ENCODE results near the gene ARID3C. TPM values are rescaled to one million over a fixed set of nuclear protein-coding genes. Genes with fewer than 3 reads are reported as not detected.

The ARID3C gene
- total RNA-seq, 1 donor from 2014 or later = 4.7 TPM

DNA sequence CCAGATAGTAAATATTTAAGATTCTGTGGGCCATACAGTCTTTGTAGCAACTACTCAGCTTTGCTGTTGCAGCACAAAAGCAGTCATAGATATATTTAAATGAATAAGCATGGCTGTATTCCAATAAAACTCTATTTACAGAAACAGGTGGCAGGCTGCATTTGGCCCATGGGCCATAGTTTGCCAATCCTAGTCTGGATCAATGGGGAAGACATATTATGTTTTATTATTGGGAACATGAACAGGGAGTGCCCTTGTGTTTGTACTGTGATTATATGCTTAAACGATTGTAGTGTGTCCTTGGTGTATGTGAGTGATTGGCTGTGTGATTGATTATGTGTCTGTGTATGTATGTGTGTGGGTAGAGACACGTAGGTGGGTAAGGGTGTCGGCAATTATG lies 45.6 kb upstream of the ARID3C start:
- H3K9me3 Mint-ChIP-seq = no peaks in the 10 kb centered on the region
- no peak for DNase-seq (ENCODE audit: low spot score)

DNA sequence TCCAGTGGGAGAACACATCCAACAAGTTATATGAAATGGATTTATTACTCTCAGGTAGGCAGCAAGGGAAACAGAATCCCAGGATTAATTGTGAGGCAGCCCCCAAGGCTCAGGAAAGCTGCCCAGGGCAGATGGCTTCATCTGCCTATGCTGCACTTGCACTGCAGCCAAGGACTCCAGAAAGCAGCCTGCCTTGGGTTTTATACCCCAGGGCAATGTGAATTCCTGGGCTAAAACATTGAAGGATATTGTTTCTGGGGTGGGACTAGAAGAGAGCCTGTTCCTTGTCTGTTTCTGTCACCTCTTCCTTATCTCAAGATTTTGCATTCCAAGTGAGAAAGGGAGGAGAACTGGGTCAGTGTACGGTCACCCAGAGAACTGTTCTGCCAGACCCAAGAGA lies 42.4 kb upstream of the ARID3C start:
- H3K4me1 Mint-ChIP-seq = peaks cover 8% of the 10 kb centered on the region
- H3K9me3 Mint-ChIP-seq = peaks cover 4% of the 10 kb centered on the region
- no peak overlapping the region for H3K4me2 ChIP-seq
- H3K27ac Mint-ChIP-seq = no peak overlapping the region
- peaks cover 3% of the 10 kb centered on the region for H3K4me1 ChIP-seq
- H3K4me3 ChIP-seq = no peak overlapping the region
- H3K27me3 Mint-ChIP-seq (ENCODE audit: insufficient read depth, low read depth) = peaks cover 2% of the 10 kb centered on the region
- no peak for DNase-seq (ENCODE audit: low spot score)
- peaks cover 14% of the 10 kb centered on the region for H3K79me2 ChIP-seq (ENCODE audit: low read depth)
- H3K27me3 ChIP-seq = no peaks in the 10 kb centered on the region
- TF ChIP-seq, protein P1, sequence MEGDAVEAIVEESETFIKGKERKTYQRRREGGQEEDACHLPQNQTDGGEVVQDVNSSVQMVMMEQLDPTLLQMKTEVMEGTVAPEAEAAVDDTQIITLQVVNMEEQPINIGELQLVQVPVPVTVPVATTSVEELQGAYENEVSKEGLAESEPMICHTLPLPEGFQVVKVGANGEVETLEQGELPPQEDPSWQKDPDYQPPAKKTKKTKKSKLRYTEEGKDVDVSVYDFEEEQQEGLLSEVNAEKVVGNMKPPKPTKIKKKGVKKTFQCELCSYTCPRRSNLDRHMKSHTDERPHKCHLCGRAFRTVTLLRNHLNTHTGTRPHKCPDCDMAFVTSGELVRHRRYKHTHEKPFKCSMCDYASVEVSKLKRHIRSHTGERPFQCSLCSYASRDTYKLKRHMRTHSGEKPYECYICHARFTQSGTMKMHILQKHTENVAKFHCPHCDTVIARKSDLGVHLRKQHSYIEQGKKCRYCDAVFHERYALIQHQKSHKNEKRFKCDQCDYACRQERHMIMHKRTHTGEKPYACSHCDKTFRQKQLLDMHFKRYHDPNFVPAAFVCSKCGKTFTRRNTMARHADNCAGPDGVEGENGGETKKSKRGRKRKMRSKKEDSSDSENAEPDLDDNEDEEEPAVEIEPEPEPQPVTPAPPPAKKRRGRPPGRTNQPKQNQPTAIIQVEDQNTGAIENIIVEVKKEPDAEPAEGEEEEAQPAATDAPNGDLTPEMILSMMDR (IDR thresholded peaks at IDR 0.05) = no peak
- TF ChIP-seq EZH2 (IDR thresholded peaks at IDR 0.05) (no peak), EZH2phosphoT487 (IDR thresholded peaks at IDR 0.05) (no peak)
- H3K9me3 ChIP-seq (ENCODE audit: low read depth) = no peaks in the 10 kb centered on the region
- H3K36me3 Mint-ChIP-seq = peaks cover 19% of the 10 kb centered on the region
- H3K9ac ChIP-seq = no peak overlapping the region
- no peaks in the 10 kb centered on the region for H3K36me3 ChIP-seq
- no peak overlapping the region for H3K4me3 Mint-ChIP-seq
- no peak overlapping the region for H3K27ac ChIP-seq
- no peaks in the 10 kb centered on the region for H4K20me1 ChIP-seq (ENCODE audit: low read depth)
- H2AFZ ChIP-seq (replicated peaks) = no peak overlapping the region
- no peaks in the 10 kb centered on the region for H3F3A ChIP-seq (ENCODE audit: low read depth)

More for the DNA sequence above, 45.6 kb upstream of the ARID3C start:
- no peak overlapping the region for H3K9ac ChIP-seq
- no peaks in the 10 kb centered on the region for H3F3A ChIP-seq (ENCODE audit: low read depth)
- Mint-ChIP-seq H3K4me1 (peaks cover 6% of the 10 kb centered on the region), H3K4me3 (no peak overlapping the region), H3K27ac (no peak overlapping the region), H3K36me3 (peaks cover 6% of the 10 kb centered on the region), H3K27me3 (ENCODE audit: insufficient read depth, low read depth) (peaks cover 7% of the 10 kb centered on the region)
- H3K4me3 ChIP-seq = no peak overlapping the region
- no peaks in the 10 kb centered on the region for H3K36me3 ChIP-seq
- no peak overlapping the region for H3K4me2 ChIP-seq
- H3K9me3 ChIP-seq (ENCODE audit: low read depth) = no peaks in the 10 kb centered on the region
- H3K79me2 ChIP-seq (ENCODE audit: low read depth) = no peaks in the 10 kb centered on the region
- no peaks in the 10 kb centered on the region for H4K20me1 ChIP-seq (ENCODE audit: low read depth)
- no peak overlapping the region for H2AFZ ChIP-seq (replicated peaks)
- no peak overlapping the region for H3K27ac ChIP-seq
- no peaks in the 10 kb centered on the region for H3K27me3 ChIP-seq
- no peaks in the 10 kb centered on the region for H3K4me1 ChIP-seq
- TF ChIP-seq, protein P1 (IDR thresholded peaks at IDR 0.05) = no peak
- TF ChIP-seq EZH2 (IDR thresholded peaks at IDR 0.05) (no peak), EZH2phosphoT487 (IDR thresholded peaks at IDR 0.05) (no peak)

DNA sequence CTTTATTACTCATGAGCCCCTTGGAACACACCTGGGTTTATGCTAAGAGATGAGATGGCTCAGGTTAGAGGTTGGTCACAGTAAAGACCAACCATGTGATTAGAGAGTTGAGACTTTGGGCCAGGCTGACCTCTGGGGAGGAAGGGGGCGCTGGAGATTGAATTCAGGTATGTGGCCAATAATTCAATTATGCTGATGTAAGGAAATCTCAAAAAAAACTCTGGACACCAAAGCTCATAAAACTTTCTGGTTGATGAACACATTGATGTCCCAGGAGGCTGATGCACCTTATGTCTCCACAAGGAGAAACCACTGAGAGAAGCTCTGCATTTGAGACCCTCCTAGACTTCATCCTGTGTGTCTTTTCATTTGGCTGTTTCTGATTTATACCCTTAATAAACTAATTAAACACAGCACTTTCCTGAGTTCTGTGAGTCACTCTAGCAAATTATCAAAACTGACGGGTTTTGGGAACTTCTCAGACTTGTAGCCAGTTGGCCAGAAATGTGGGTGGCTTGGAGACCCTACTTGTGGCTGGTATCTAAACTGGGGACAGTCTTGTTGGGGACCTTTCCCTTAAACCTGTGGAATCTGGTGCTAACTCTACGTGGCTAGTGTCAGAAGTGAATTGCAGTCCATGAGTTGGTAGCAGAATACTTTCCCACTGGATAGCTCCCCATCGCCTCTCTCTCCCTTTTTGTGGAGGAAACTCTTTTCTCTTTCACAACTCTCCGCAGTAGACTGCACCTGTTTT lies 41.1 kb upstream of the ARID3C start:
- Histone ChIP-seq H2AFZ (replicated peaks) (no peak overlapping the region), H3K27ac (no peak overlapping the region), H3K79me2 (ENCODE audit: low read depth) (peaks cover 17% of the 10 kb centered on the region), H4K20me1 (ENCODE audit: low read depth) (no peaks in the 10 kb centered on the region), H3K4me3 (no peak overlapping the region), H3K9me3 (ENCODE audit: low read depth) (no peaks in the 10 kb centered on the region), H3K9ac (no peak overlapping the region), H3F3A (ENCODE audit: low read depth) (peaks cover 6% of the 10 kb centered on the region), H3K4me2 (no peak overlapping the region), H3K27me3 (no peaks in the 10 kb centered on the region), H3K4me1 (peaks cover 4% of the 10 kb centered on the region), H3K36me3 (no peaks in the 10 kb centered on the region)
- DNase-seq (ENCODE audit: low spot score) = no peak
- Mint-ChIP-seq H3K9me3 (peaks cover 4% of the 10 kb centered on the region), H3K36me3 (peaks cover 19% of the 10 kb centered on the region), H3K4me3 (no peak overlapping the region), H3K27ac (no peak overlapping the region), H3K27me3 (ENCODE audit: insufficient read depth, low read depth) (peaks cover 2% of the 10 kb centered on the region), H3K4me1 (peaks cover 5% of the 10 kb centered on the region)
- TF ChIP-seq, protein P1 (IDR thresholded peaks at IDR 0.05) = no peak
- no peak for TF ChIP-seq EZH2 (IDR thresholded peaks at IDR 0.05)
- no peak for TF ChIP-seq EZH2phosphoT487 (IDR thresholded peaks at IDR 0.05)
